ENCODE data around the gene ENDOU.

The ENDOU gene

GRCh38 chr12:47717443-47718193 lies 7.7 kb downstream of the ENDOU start:
- DNase-seq (ENCODE audit: low read depth in 1 of 2, low spot score in 1 of 2) = peak; percentile 73 to 84

GRCh38 chr12:47717046-47717442 lies 8.2 kb downstream of the ENDOU start:
- DNase-seq (ENCODE audit: low read depth in 1 of 2, low spot score in 1 of 2) = no peak
- TF ChIP-seq JUND (IDR thresholded peaks at IDR 0.05; ENCODE audit: low read depth) = no peak
- in situ Hi-C loops (cut with HindIII; ENCODE audit: low pct_unique_long_range_greater_than_20kb, low sequenced_read_pairs) = no loop called here

More at GRCh38 chr12:47717443-47718193, 7.7 kb downstream of the ENDOU start:
- in situ Hi-C loops (cut with HindIII; ENCODE audit: low pct_unique_long_range_greater_than_20kb, low sequenced_read_pairs) = no loop called here
- TF ChIP-seq JUND (IDR thresholded peaks at IDR 0.05; ENCODE audit: low read depth) = no peak

DNA sequence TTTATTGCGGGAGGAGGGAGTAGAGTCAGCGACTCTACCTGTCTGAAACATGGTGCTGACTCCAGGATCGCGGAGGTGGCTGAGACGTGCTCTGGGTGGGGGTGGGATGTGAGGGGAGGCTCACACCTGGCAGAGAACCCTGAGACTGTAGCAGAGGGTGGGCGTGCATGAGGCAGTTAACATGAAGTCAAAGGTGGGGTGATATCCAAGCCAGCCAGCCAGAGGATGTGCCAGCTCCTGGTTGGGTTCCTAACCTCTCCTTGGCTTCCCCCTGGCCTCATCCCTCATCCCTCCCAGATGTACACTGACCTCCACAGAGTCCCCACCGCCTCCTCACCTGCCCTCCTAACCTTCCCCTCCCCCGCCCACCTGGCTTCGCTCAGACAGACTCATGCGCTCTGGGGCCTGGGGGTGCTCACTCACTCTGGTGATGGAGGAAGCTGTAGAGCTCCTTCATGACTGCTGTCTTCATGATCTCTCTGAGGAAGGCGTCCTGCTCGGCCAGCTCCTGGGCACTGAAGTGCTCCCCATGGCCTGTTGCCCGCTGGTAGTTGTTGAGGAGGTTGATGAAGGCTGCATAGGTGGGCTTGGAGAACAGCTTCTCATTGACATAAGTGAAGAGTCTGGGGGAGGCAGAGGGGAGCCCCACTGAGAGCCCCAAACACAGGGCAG lies 9.3 kb downstream of the ENDOU start:
- DNase-seq (ENCODE audit: low read depth in 1 of 2, low spot score in 1 of 2) = no peak
- in situ Hi-C loops (cut with HindIII; ENCODE audit: low pct_unique_long_range_greater_than_20kb, low sequenced_read_pairs) = no loop called here
- TF ChIP-seq JUND (IDR thresholded peaks at IDR 0.05; ENCODE audit: low read depth) = no peak

DNA sequence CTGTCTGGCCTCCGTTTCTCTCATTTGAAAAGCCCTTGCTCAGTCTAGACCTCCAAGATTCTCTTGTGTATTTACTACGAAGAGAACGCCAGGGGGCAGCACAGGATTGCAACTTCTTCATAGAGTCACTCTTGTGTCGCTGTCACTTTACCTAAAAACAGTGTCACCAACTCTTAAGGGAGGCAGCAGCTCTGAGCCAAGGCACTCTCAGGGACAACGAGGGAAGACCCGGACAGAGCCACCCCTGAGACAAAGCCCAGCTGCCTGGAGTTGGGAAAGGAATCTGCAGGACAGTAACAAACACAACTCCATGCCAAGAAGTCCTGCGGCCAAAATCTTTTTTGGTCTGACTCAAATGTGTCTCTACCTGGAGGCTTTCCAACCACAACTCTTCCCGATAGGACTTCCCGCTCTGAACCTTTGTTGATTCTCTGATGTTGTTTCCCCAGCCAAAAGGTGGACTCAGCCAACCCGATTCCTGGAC lies 9.9 kb downstream of the ENDOU start:
- no peak for TF ChIP-seq JUND (IDR thresholded peaks at IDR 0.05; ENCODE audit: low read depth)
- in situ Hi-C loops (cut with HindIII; ENCODE audit: low pct_unique_long_range_greater_than_20kb, low sequenced_read_pairs) = no loop called here
- peak; percentile 64 to 93 for DNase-seq (ENCODE audit: low read depth in 1 of 2, low spot score in 1 of 2)

GRCh38 chr12:47714826-47715386 lies 10.4 kb downstream of the ENDOU start:
- in situ Hi-C loops (cut with HindIII; ENCODE audit: low pct_unique_long_range_greater_than_20kb, low sequenced_read_pairs) = no loop called here
- DNase-seq (ENCODE audit: low read depth in 1 of 2, low spot score in 1 of 2) = no peak
- no peak for TF ChIP-seq JUND (IDR thresholded peaks at IDR 0.05; ENCODE audit: low read depth)

- in situ Hi-C loops (cut with HindIII; ENCODE audit: low pct_unique_long_range_greater_than_20kb, low sequenced_read_pairs) = no loop called here
- DNase-seq (ENCODE audit: low read depth in 1 of 2, low spot score in 1 of 2) = no peak
- TF ChIP-seq JUND (IDR thresholded peaks at IDR 0.05; ENCODE audit: low read depth) = no peak
These were observed 13.1 kb downstream of the ENDOU start for GRCh38 chr12:47712171-47712570.

DNA sequence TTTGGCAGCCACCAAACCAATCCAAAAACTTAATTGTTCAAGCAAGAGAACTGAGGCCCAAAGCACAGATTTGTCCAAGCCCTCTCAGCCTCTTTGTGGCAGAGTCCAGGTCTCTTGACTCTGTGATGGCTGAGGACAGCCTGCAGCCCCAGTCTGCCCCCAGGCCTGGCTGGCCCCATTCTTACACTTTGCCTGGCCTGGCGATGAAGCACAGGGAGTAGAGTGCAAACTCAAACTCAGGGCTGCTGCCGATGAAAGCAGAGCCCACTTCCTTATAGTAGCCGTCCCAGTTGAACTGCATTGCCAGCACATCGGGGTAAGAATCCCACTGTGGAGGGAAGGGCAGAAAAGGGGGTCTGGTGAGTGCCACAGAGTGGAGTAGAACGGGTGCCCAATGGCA lies 13.8 kb downstream of the ENDOU start:
- DNase-seq (ENCODE audit: low read depth in 1 of 2, low spot score in 1 of 2) = no peak
- in situ Hi-C loops (cut with HindIII; ENCODE audit: low pct_unique_long_range_greater_than_20kb, low sequenced_read_pairs) = no loop called here
- no peak for TF ChIP-seq JUND (IDR thresholded peaks at IDR 0.05; ENCODE audit: low read depth)

DNA sequence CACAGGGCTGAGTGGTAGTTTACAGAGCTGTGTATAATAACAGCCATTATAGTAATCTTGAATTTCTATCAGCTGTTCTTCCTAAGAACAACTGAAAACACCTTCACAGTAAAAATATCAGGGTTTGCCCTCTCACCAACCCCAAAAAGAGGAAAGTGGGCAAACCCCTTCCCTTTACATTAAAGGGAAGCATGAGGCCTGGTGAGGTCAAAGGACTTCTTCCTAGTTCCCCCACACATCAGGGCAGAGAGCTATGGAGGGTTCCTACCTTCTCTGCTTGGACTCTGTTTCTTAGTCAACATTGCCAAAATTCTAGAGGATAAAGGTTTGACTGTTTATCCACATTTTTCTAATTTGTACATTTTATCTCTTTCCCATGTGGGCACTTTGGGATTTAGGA lies 15.0 kb downstream of the ENDOU start:
- in situ Hi-C loops (cut with HindIII; ENCODE audit: low pct_unique_long_range_greater_than_20kb, low sequenced_read_pairs) = no loop called here
- TF ChIP-seq JUND (IDR thresholded peaks at IDR 0.05; ENCODE audit: low read depth) = no peak
- no peak for DNase-seq (ENCODE audit: low read depth in 1 of 2, low spot score in 1 of 2)

DNA sequence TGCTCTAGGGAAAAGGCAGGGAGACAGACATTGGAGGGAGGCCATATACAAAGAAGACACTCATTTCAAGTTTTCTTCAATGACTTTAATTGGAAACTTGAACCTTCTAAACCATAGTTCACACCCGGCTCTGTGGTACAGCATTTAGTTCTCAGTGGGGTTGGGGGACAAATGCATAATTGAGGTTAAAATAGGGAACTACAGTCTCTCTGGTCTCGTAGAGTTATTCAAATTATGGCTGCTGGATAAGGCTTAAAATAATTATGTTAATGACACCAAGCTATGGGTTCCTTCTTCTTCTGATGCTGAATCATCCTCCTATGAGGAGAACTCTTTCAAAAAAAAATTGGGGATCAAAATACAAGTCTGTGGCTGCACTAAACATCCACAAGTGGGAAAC lies 15.6 kb downstream of the ENDOU start:
- no peak for TF ChIP-seq JUND (IDR thresholded peaks at IDR 0.05; ENCODE audit: low read depth)
- in situ Hi-C loops (cut with HindIII; ENCODE audit: low pct_unique_long_range_greater_than_20kb, low sequenced_read_pairs) = no loop called here
- DNase-seq (ENCODE audit: low read depth in 1 of 2, low spot score in 1 of 2) = no peak

DNA sequence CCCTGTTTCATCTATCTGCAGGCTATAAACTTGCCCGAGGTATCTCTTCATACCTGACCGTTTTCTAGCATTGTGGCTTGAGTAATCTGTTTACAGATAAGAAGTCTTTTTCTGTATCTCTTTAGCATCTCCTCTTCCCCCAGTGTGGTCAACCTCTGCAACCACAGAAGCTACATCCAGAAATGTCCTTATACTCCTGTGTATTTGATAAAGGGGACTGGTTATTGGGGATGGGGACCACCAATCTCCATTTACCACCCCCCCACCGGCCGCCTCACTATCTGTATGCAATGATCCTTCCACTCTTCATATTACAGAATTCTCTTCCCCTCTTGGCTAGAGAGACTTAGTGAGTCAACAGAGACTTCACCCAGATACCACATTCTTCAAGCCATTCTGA lies 16.1 kb downstream of the ENDOU start:
- TF ChIP-seq JUND (IDR thresholded peaks at IDR 0.05; ENCODE audit: low read depth) = no peak
- in situ Hi-C loops (cut with HindIII; ENCODE audit: low pct_unique_long_range_greater_than_20kb, low sequenced_read_pairs) = no loop called here
- DNase-seq (ENCODE audit: low read depth in 1 of 2, low spot score in 1 of 2) = no peak

DNA sequence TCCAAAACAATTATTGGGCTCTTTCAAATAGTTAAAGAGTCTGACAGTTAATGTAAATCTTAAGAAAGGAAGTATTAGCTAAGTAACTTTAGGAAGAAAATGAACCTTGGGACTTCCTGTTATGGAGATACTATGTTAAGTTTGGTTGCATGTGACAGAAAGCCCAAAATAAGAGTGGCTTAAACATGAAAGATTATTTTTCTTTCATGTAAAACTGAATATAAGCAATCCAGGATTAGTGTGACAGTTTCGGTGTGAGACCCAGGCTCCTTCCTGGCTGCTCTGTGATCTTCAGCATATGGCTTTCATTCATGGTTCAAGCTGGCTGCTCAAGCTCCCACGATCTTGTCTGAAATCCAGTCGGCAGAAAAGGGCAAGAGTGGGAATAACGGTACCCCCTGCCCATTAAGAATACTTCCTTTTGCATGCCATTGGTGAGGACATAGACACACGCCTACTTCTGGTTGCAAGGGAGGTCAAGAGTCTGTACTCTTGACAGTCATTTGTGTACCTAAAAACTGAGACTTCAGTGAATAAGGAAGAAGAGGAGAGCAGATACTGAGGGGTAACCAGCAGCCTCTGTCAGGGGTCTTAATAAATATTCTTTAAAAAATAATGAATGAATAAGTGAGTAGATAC lies 17.3 kb downstream of the ENDOU start:
- TF ChIP-seq JUND (IDR thresholded peaks at IDR 0.05; ENCODE audit: low read depth) = no peak
- no peak for DNase-seq (ENCODE audit: low read depth in 1 of 2, low spot score in 1 of 2)
- in situ Hi-C loops (cut with HindIII; ENCODE audit: low pct_unique_long_range_greater_than_20kb, low sequenced_read_pairs) = no loop called here

GRCh38 chr12:47707355-47707754 lies 17.9 kb downstream of the ENDOU start:
- in situ Hi-C loops (cut with HindIII; ENCODE audit: low pct_unique_long_range_greater_than_20kb, low sequenced_read_pairs) = no loop called here
- TF ChIP-seq JUND (IDR thresholded peaks at IDR 0.05; ENCODE audit: low read depth) = no peak
- DNase-seq (ENCODE audit: low read depth in 1 of 2, low spot score in 1 of 2) = no peak
